ENCODE measurements around the gene UNKL. TPM values are rescaled to one million over a fixed set of nuclear protein-coding genes. Genes with fewer than 3 reads are reported as not detected.

The UNKL gene
- total and polyA plus RNA-seq, 3 donors from 2014 or later, result 23.7 to 49.9 (median 49.2) TPM

DNA sequence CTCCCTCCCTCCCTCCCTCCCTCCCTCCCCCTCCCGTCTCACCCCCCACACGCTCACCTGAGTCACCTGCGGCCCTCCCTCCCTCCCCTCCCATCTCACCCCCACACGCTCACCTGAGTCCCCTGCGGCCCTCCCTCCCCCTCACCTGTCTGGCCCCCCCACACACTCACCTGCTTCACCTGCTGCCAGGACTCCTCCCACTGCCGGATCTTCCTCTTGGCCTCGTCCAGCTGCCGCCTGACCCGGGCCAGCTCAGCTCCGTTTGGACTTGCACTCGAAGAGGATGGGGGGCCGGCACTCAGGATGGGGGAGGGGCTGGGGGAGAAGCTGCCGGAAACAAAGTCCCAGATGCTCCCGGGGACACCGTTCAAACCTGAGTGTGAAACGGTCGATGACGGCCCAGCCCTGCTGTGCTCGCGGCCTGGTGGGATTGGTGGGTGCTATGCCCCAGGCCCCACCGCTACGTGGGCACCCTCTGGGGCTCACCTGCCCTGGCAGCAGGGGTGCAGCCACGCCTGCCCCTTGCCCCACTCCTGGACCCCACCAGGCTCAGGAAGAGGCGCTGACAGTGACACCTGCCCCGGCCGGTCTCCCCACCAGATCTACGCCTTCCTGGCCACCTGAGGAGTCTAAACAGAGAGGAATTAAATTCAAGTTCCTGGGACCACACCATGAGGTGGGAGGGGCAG is 46.9 kb downstream of the UNKL start:
- no peaks in the 10 kb centered on the region for H3K27me3 ChIP-seq
- H3K4me3 ChIP-seq, result no peak overlapping the region
- no peak for DNase-seq
- H3K36me3 ChIP-seq (ENCODE audit: low read depth, missing control alignments), result no peaks in the 10 kb centered on the region
- TF ChIP-seq POLR2A (IDR thresholded peaks at IDR 0.05), result no peak
- TF ChIP-seq, protein P1, sequence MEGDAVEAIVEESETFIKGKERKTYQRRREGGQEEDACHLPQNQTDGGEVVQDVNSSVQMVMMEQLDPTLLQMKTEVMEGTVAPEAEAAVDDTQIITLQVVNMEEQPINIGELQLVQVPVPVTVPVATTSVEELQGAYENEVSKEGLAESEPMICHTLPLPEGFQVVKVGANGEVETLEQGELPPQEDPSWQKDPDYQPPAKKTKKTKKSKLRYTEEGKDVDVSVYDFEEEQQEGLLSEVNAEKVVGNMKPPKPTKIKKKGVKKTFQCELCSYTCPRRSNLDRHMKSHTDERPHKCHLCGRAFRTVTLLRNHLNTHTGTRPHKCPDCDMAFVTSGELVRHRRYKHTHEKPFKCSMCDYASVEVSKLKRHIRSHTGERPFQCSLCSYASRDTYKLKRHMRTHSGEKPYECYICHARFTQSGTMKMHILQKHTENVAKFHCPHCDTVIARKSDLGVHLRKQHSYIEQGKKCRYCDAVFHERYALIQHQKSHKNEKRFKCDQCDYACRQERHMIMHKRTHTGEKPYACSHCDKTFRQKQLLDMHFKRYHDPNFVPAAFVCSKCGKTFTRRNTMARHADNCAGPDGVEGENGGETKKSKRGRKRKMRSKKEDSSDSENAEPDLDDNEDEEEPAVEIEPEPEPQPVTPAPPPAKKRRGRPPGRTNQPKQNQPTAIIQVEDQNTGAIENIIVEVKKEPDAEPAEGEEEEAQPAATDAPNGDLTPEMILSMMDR (IDR thresholded peaks at IDR 0.05), result no peak
- intact Hi-C loops (cut with DNase I; ENCODE audit: low total_unique reads), result no loop called here
- no peaks in the 10 kb centered on the region for H3K4me1 ChIP-seq
- WGBS, 2 donors, result 85 to 86% methylated on average over 19 to 25 of the region's 27 CpGs
- no peak overlapping the region for H3K27ac ChIP-seq
- no peaks in the 10 kb centered on the region for H3K9me3 ChIP-seq

DNA sequence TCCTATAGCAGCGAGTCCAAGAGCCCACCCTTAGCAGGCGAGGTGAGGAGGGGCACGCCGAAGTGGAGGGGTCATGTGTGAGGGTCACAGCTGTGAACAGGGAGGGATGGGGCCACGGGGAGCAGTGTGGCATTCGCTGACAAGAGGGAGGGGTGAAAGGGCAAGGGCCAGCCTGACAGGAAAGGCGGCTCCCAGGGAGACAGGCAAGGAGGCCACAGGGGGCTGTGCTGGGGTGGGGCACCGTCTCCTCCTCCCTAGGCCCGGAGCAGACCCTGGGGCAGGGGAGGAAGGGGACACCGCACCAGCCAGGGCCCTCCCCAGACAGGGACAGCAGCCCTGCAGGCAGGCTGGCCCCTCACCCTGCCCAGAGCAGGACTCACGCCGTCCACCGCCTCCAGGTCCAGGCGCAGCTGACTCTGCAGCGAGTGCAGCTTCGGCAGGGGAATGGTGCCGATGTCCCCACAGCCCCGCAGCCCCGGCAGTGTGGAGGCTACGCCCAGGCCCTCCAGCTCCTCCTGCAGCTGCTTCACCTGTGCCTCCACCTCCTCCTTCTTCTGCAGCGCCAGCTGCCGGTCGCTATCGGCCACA is 47.7 kb downstream of the UNKL start:
- H3K36me3 ChIP-seq (ENCODE audit: low read depth, missing control alignments), result no peaks in the 10 kb centered on the region
- H3K27ac ChIP-seq, result no peak overlapping the region
- H3K9me3 ChIP-seq, result no peaks in the 10 kb centered on the region
- DNase-seq, result no peak
- 86 to 89% methylated on average over 12 to 24 of the region's 24 CpGs for WGBS, 2 donors
- intact Hi-C loops (cut with DNase I; ENCODE audit: low total_unique reads), result no loop called here
- H3K4me1 ChIP-seq, result no peaks in the 10 kb centered on the region
- no peak for TF ChIP-seq POLR2A (IDR thresholded peaks at IDR 0.05)
- TF ChIP-seq, protein P1 (IDR thresholded peaks at IDR 0.05), result no peak
- no peaks in the 10 kb centered on the region for H3K27me3 ChIP-seq
- H3K4me3 ChIP-seq, result no peak overlapping the region

DNA sequence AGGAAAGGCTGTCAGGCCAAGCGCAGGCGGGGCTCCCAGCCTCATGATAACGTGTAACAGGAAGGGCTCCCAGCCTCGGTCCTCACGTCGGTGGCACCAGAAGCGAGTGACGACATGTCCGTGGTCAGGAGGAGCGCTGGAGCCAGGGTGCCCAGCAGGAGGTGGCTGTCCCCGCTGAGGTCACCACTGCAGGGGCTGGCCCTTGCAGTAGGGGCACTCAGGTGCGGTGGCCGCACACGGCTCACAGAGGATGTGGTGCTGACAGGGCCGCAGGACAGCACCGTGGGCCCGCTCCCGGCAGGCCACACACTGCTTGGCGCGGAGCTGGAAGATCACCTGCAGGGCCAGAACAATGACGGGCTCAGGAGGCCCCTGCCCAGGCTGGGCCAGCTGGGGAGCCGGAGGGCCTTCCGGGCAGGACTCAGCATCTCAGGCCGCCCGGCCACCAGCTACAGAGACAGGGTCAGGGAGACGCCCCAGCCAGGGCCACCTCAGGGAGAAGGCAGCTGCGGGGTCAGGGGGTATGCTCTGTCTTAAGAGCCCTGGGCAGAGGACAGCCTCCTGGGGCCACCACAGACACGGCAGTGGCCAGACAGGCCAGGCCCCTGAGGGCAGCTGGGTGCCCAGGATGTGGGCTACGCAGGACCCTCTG is 48.3 kb downstream of the UNKL start:
- H3K4me1 ChIP-seq, result no peaks in the 10 kb centered on the region
- no peak overlapping the region for H3K27ac ChIP-seq
- DNase-seq, result no peak
- H3K9me3 ChIP-seq, result no peaks in the 10 kb centered on the region
- intact Hi-C loops (cut with DNase I; ENCODE audit: low total_unique reads), result no loop called here
- H3K36me3 ChIP-seq (ENCODE audit: low read depth, missing control alignments), result no peaks in the 10 kb centered on the region
- H3K4me3 ChIP-seq, result no peak overlapping the region
- 86 to 94% methylated on average over 9 to 29 of the region's 29 CpGs for WGBS, 2 donors
- no peak for TF ChIP-seq POLR2A (IDR thresholded peaks at IDR 0.05)
- TF ChIP-seq, protein P1 (IDR thresholded peaks at IDR 0.05), result no peak
- H3K27me3 ChIP-seq, result no peaks in the 10 kb centered on the region

DNA sequence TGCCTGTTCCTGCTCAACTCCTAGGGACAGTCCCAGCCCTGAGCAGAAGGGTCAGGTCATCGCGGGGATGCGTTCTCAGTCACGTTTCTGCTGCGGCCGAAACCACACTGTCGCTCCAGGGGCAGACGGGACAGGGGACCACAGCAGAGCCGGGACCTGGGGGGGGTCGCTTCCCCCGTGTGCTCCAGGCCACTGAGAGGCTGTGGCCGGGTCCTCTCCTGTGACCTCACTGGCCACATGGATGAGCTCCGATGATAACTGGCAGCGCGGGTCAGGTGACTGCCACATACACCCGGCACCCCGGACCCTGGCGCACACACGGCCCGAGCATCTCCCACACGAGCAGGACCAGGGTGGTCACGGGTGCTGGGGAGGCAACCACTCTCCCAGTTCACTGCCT is 50.0 kb downstream of the UNKL start:
- no peak for DNase-seq
- no peak for TF ChIP-seq POLR2A (IDR thresholded peaks at IDR 0.05)
- TF ChIP-seq, protein P1 (IDR thresholded peaks at IDR 0.05), result no peak
- 87 to 93% methylated on average over 6 to 22 of the region's 22 CpGs for WGBS, 2 donors
- intact Hi-C loops (cut with DNase I; ENCODE audit: low total_unique reads), result no loop called here
- Histone ChIP-seq H3K27me3 (no peaks in the 10 kb centered on the region), H3K27ac (no peak overlapping the region), H3K4me3 (no peak overlapping the region), H3K36me3 (ENCODE audit: low read depth, missing control alignments) (no peaks in the 10 kb centered on the region), H3K9me3 (no peaks in the 10 kb centered on the region), H3K4me1 (no peaks in the 10 kb centered on the region)
